Measurements from ENCODE around the gene CDKAL1.

The CDKAL1 gene

GRCh38 chr6:20571261-20571660, 37.0 kb downstream of the CDKAL1 start:
- H3K9me3 ChIP-seq (ENCODE audit: severe bottlenecking): no peaks in the 10 kb centered on the region
- DNase-seq (ENCODE audit: low spot score) (no peak), ATAC-seq (ENCODE audit: low read depth) (no peak)
- H3K36me3 ChIP-seq (ENCODE audit: low read depth): peaks cover 8% of the 10 kb centered on the region
- H3K27me3 ChIP-seq (ENCODE audit: insufficient read depth, poor library complexity, severe bottlenecking): no peaks in the 10 kb centered on the region
- H3K4me3 ChIP-seq (ENCODE audit: severe bottlenecking): no peak overlapping the region
- TF ChIP-seq, protein P1, sequence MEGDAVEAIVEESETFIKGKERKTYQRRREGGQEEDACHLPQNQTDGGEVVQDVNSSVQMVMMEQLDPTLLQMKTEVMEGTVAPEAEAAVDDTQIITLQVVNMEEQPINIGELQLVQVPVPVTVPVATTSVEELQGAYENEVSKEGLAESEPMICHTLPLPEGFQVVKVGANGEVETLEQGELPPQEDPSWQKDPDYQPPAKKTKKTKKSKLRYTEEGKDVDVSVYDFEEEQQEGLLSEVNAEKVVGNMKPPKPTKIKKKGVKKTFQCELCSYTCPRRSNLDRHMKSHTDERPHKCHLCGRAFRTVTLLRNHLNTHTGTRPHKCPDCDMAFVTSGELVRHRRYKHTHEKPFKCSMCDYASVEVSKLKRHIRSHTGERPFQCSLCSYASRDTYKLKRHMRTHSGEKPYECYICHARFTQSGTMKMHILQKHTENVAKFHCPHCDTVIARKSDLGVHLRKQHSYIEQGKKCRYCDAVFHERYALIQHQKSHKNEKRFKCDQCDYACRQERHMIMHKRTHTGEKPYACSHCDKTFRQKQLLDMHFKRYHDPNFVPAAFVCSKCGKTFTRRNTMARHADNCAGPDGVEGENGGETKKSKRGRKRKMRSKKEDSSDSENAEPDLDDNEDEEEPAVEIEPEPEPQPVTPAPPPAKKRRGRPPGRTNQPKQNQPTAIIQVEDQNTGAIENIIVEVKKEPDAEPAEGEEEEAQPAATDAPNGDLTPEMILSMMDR (IDR thresholded peaks at IDR 0.05; ENCODE audit: poor library complexity, severe bottlenecking): no peak
- H3K4me1 ChIP-seq (ENCODE audit: insufficient read depth, poor library complexity, severe bottlenecking): peaks cover 12% of the 10 kb centered on the region
- H3K27ac ChIP-seq (ENCODE audit: poor library complexity, severe bottlenecking): no peak overlapping the region

GRCh38 chr6:20572288-20572687, 38.0 kb downstream of the CDKAL1 start:
- no peak overlapping the region for H3K4me3 ChIP-seq (ENCODE audit: severe bottlenecking)
- no peaks in the 10 kb centered on the region for H3K27me3 ChIP-seq (ENCODE audit: insufficient read depth, poor library complexity, severe bottlenecking)
- H3K36me3 ChIP-seq (ENCODE audit: low read depth): peaks cover 10% of the 10 kb centered on the region
- ATAC-seq (ENCODE audit: low read depth): no peak
- DNase-seq (ENCODE audit: low spot score): no peak
- no peaks in the 10 kb centered on the region for H3K9me3 ChIP-seq (ENCODE audit: severe bottlenecking)
- no peak overlapping the region for H3K27ac ChIP-seq (ENCODE audit: poor library complexity, severe bottlenecking)
- peaks cover 12% of the 10 kb centered on the region for H3K4me1 ChIP-seq (ENCODE audit: insufficient read depth, poor library complexity, severe bottlenecking)
- TF ChIP-seq, protein P1 (IDR thresholded peaks at IDR 0.05; ENCODE audit: poor library complexity, severe bottlenecking): no peak

- Histone ChIP-seq H3K4me3 (ENCODE audit: severe bottlenecking) (no peak overlapping the region), H3K9me3 (ENCODE audit: severe bottlenecking) (no peaks in the 10 kb centered on the region), H3K4me1 (ENCODE audit: insufficient read depth, poor library complexity, severe bottlenecking) (peaks cover 12% of the 10 kb centered on the region), H3K27ac (ENCODE audit: poor library complexity, severe bottlenecking) (no peak overlapping the region), H3K36me3 (ENCODE audit: low read depth) (peaks cover 10% of the 10 kb centered on the region), H3K27me3 (ENCODE audit: insufficient read depth, poor library complexity, severe bottlenecking) (no peaks in the 10 kb centered on the region)
- TF ChIP-seq, protein P1 (IDR thresholded peaks at IDR 0.05; ENCODE audit: poor library complexity, severe bottlenecking): no peak
- ATAC-seq (ENCODE audit: low read depth) (no peak), DNase-seq (ENCODE audit: low spot score) (no peak)
Measured at GRCh38 chr6:20572940-20573339, 38.7 kb downstream of the CDKAL1 start.

DNA sequence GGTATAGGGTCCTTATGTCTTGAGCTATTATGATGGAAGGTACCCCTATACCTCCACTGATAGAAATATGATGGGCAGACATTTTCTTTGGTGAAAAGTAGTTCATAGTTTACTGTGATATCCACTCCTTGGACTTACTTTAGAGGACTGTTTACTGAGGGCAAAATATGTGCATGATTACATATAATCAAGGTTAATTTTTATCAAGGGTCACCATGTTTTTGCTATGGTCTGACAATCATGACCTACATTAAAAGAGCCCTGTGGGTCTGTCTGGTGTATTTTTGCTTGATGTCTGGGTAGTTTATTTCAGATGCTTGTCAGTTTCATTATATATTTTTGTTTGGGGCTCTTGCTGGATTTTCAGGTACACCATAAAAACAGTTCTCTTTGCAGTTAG, 40.1 kb downstream of the CDKAL1 start:
- TF ChIP-seq, protein P1 (IDR thresholded peaks at IDR 0.05; ENCODE audit: poor library complexity, severe bottlenecking): no peak
- Histone ChIP-seq H3K4me1 (ENCODE audit: insufficient read depth, poor library complexity, severe bottlenecking) (peaks cover 8% of the 10 kb centered on the region), H3K9me3 (ENCODE audit: severe bottlenecking) (no peaks in the 10 kb centered on the region), H3K4me3 (ENCODE audit: severe bottlenecking) (no peak overlapping the region), H3K36me3 (ENCODE audit: low read depth) (peaks cover 10% of the 10 kb centered on the region), H3K27me3 (ENCODE audit: insufficient read depth, poor library complexity, severe bottlenecking) (no peaks in the 10 kb centered on the region), H3K27ac (ENCODE audit: poor library complexity, severe bottlenecking) (no peak overlapping the region)
- ATAC-seq (ENCODE audit: low read depth): no peak
- no peak for DNase-seq (ENCODE audit: low spot score)

DNA sequence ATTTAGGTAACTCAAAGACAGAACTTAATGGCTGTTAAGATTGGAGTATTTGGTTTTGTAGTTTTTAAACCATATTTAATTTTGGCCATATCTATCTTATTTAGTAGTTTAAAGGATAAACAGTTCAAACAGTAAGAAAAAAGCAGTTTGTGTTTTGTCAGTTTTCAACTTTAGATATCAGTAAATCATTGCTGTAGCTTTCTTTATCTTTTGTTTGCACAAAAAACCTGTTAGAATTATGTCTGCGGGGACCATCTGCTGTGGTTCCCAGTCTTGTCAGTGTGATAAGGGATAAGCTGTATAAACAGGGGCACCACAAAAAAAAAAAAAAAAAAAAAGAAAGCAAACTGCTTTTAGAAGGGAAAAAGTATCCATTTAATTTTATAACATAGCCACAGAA, 40.9 kb downstream of the CDKAL1 start:
- TF ChIP-seq, protein P1 (IDR thresholded peaks at IDR 0.05; ENCODE audit: poor library complexity, severe bottlenecking): no peak
- no peak overlapping the region for H3K4me3 ChIP-seq (ENCODE audit: severe bottlenecking)

More for the DNA sequence above, 40.9 kb downstream of the CDKAL1 start:
- Histone ChIP-seq H3K4me1 (ENCODE audit: insufficient read depth, poor library complexity, severe bottlenecking) (peaks cover 8% of the 10 kb centered on the region), H3K36me3 (ENCODE audit: low read depth) (peaks cover 10% of the 10 kb centered on the region), H3K27ac (ENCODE audit: poor library complexity, severe bottlenecking) (no peak overlapping the region), H3K27me3 (ENCODE audit: insufficient read depth, poor library complexity, severe bottlenecking) (no peaks in the 10 kb centered on the region), H3K9me3 (ENCODE audit: severe bottlenecking) (no peaks in the 10 kb centered on the region)
- ATAC-seq (ENCODE audit: low read depth) (no peak), DNase-seq (ENCODE audit: low spot score) (no peak)
